PC-9 (cell line): ENCODE measurements around the gene ACBD3. TPM values are rescaled to one million over a fixed set of nuclear protein-coding genes. Genes with fewer than 3 reads are reported as not detected.

Experiments used
- BruUV-seq: library from RNA; stranded (reverse); fragments of 400-500 nt; replicated peaks from 2 replicates; lab custom pipeline; 2021; lab: Mats Ljungman, UMichigan
- CTCF ChIA-PET: fragments of 300-600 bp; sonication (Branson Sonifier 250); formaldehyde crosslinking; loops from one replicate; lab custom pipeline; 2022; ENCODE audit warnings: antibody characterized with exemption; lab: Charles Lee
- POLR2A ChIA-PET: fragments of 300-600 bp; sonication (Branson Sonifier 250); formaldehyde crosslinking; loops from one replicate; lab custom pipeline; 2022; ENCODE audit warnings: antibody characterized with exemption; ENCODE audit not compliant: unreplicated experiment; lab: Charles Lee
- DNase-seq, 2 experiments: peaks; one replicate each; pipeline versions ENCODE4 v3.0.0 to v3.0.0-alpha.2; 2015 to 2022; ENCODE audit warnings: mixed read lengths in 1 of 2
- H2AFZ ChIP-seq: fragments of 200-600 bp; sonication (generic); 2 replicates; pipeline ENCODE4 v1.8.1; 2017; ENCODE audit warnings: antibody characterized with exemption
- H3F3A ChIP-seq: fragments of 200-600 bp; sonication (generic); 2 replicates; pipeline ENCODE4 v1.8.1; 2017; ENCODE audit warnings: antibody characterized with exemption, mild to moderate bottlenecking, low read depth; ENCODE audit not compliant: insufficient read depth
- H3K27ac ChIP-seq: fragments of 200-600 bp; sonication (generic); 2 replicates; pipeline ENCODE4 v1.6.1; 2016; ENCODE audit warnings: mixed run types
- H3K27me3 ChIP-seq: fragments of 200-600 bp; sonication (generic); 2 replicates; pipeline ENCODE4 v1.6.1; 2016; ENCODE audit warnings: low read depth, mixed run types; ENCODE audit not compliant: insufficient read depth
- H3K36me3 ChIP-seq: fragments of 200-600 bp; sonication (generic); 2 replicates; pipeline ENCODE4 v1.6.1; 2016; ENCODE audit warnings: low read depth, mixed run types
- H3K4me1 ChIP-seq: fragments of 200-600 bp; sonication (generic); replicated peaks from 2 replicates; pipeline ENCODE4 v1.6.1; 2016; ENCODE audit warnings: mixed run types; ENCODE audit not compliant: insufficient read depth
- H3K4me2 ChIP-seq: fragments of 200-600 bp; sonication (generic); 2 replicates; pipeline ENCODE4 v1.6.1; 2017; ENCODE audit warnings: mixed run types
- H3K4me3 ChIP-seq: fragments of 200-600 bp; sonication (generic); 2 replicates; pipeline ENCODE4 v1.6.1; 2016; ENCODE audit warnings: mixed run types
- H3K79me2 ChIP-seq: fragments of 200-600 bp; sonication (generic); 2 replicates; pipeline ENCODE4 v1.6.1; 2017; ENCODE audit warnings: low read depth, mixed run types
- H3K9me2 ChIP-seq: fragments of 200-600 bp; sonication (generic); 2 replicates; pipeline ENCODE4 v1.8.1; 2017; ENCODE audit warnings: mild to moderate bottlenecking; ENCODE audit not compliant: insufficient read depth
- H3K9me3 ChIP-seq: fragments of 200-600 bp; sonication (generic); 2 replicates; pipeline ENCODE4 v1.8.1; 2016; ENCODE audit warnings: low read depth; ENCODE audit not compliant: insufficient read depth
- H4K20me1 ChIP-seq: fragments of 200-600 bp; sonication (generic); 2 replicates; pipeline ENCODE4 v1.8.1; 2017; ENCODE audit not compliant: insufficient read depth
- CTCF ChIP-seq: fragments of 200-600 bp; sonication (generic); conservative IDR thresholded peaks from 2 replicates; pipeline ENCODE4 v1.6.1; 2017; ENCODE audit warnings: mixed run types, antibody characterized with exemption, mild to moderate bottlenecking, moderate library complexity
- EZH2 ChIP-seq: fragments of 200-600 bp; sonication (generic); IDR thresholded peaks from 2 replicates; pipeline ENCODE4 v1.8.0; 2017; ENCODE audit warnings: antibody characterized with exemption, low read depth
- intact Hi-C: fragments of 100-400 bp; cut with micrococcal nuclease; formaldehyde crosslinking; loops from one replicate; pipeline ENCODE4 v1.10.0; 2022; ENCODE audit not compliant: unreplicated experiment
- total RNA-seq: library from RNA; stranded (reverse); gene quantifications from 2 replicates; pipeline ENCODE4 v1.2.3, GENCODE V29; 2021

The ACBD3 gene
- total RNA-seq, 1 experiment from 2014 or later = 46.4 TPM

- Histone ChIP-seq H3K27me3 (no peaks in the 10 kb centered on the region), H3K9me2 (no peaks in the 10 kb centered on the region), H3K9me3 (no peaks in the 10 kb centered on the region), H4K20me1 (peaks cover 39% of the 10 kb centered on the region), H3K4me2 (no peak overlapping the region), H3K4me1 (0 out of 2 replicates have a peak, but pooled peaks cover 3% of the 10 kb centered on the region), H3K27ac (no peak overlapping the region), H3K4me3 (no peak overlapping the region), H3F3A (peaks cover 4% of the 10 kb centered on the region; the same call in 1 of the 2 replicates), H3K79me2 (peaks cover 15% of the 10 kb centered on the region), H2AFZ (no peak overlapping the region), H3K36me3 (peaks cover 16% of the 10 kb centered on the region)
- intact Hi-C loops = no loop called here
- BruUV-seq = no TSS peak
- ChIA-PET CTCF (no interaction called here), POLR2A (no interaction called here)
- no peak for DNase-seq
- TF ChIP-seq EZH2 (no peak), CTCF (no peak)
These were observed 20.2 kb downstream of the ACBD3 start for GRCh38 chr1:226166341-226166740.

GRCh38 chr1:226164154-226164553, 22.4 kb downstream of the ACBD3 start:
- intact Hi-C loops = no loop called here
- 0 out of 2 replicates have a peak, but pooled peaks cover 3% of the 10 kb centered on the region for H3K4me1 ChIP-seq
- H3F3A ChIP-seq = peaks cover 4% of the 10 kb centered on the region; the same call in 1 of the 2 replicates
- H3K79me2 ChIP-seq = peaks cover 15% of the 10 kb centered on the region
- H3K4me3 ChIP-seq = no peak overlapping the region
- no peak overlapping the region for H2AFZ ChIP-seq
- no peaks in the 10 kb centered on the region for H3K9me3 ChIP-seq
- no peaks in the 10 kb centered on the region for H3K9me2 ChIP-seq
- H4K20me1 ChIP-seq = peaks cover 46% of the 10 kb centered on the region
- ChIA-PET CTCF (no interaction called here), POLR2A (no interaction called here)
- DNase-seq = no peak
- TF ChIP-seq CTCF = no peak
- no peak for TF ChIP-seq EZH2
- H3K27me3 ChIP-seq = no peaks in the 10 kb centered on the region
- peaks cover 23% of the 10 kb centered on the region for H3K36me3 ChIP-seq
- H3K4me2 ChIP-seq = no peak overlapping the region
- no TSS peak for BruUV-seq
- no peak overlapping the region for H3K27ac ChIP-seq

GRCh38 chr1:226162898-226163297, 23.6 kb downstream of the ACBD3 start:
- Histone ChIP-seq H3K9me2 (no peaks in the 10 kb centered on the region), H2AFZ (no peak overlapping the region), H3K79me2 (peaks cover 10% of the 10 kb centered on the region; the same call in 1 of the 2 replicates), H3K27me3 (no peaks in the 10 kb centered on the region), H3F3A (peaks cover 4% of the 10 kb centered on the region; the same call in 1 of the 2 replicates), H3K4me2 (no peak overlapping the region), H3K4me1 (no peaks in the 10 kb centered on the region), H3K4me3 (no peak overlapping the region), H3K27ac (no peak overlapping the region), H3K36me3 (peaks cover 30% of the 10 kb centered on the region), H3K9me3 (no peaks in the 10 kb centered on the region), H4K20me1 (peaks cover 35% of the 10 kb centered on the region)
- POLR2A ChIA-PET = no interaction called here
- CTCF ChIA-PET = interaction anchor here (0.7 to 1.4 kb wide), 2 partner anchors 39 to 170 kb away, joined by 3 read pairs; no protein-coding TSS in a partner anchor
- TF ChIP-seq CTCF = no peak
- TF ChIP-seq EZH2 = no peak
- BruUV-seq = no TSS peak
- intact Hi-C loops = no loop called here
- no peak for DNase-seq
